AG09309 (cell line): ENCODE measurements around the gene EXOC7.

Experiments
- DNase-seq: peaks from one replicate; pipeline ENCODE4 v3.0.0-alpha.2; 2010; ENCODE audit warnings: low read depth
- H3K4me3 ChIP-seq: 2 replicates; pipeline ENCODE4 v1.5.1; 2011; ENCODE audit warnings: mild to moderate bottlenecking, low read depth, low read length, moderate library complexity; ENCODE audit not compliant: control insufficient read depth
- CTCF ChIP-seq: IDR thresholded peaks from 2 replicates; pipeline ENCODE4 v1.5.1; 2011; ENCODE audit warnings: mild to moderate bottlenecking, low read depth, low read length, inconsistent platforms; ENCODE audit not compliant: insufficient read depth, control insufficient read depth; ENCODE audit errors: missing control alignments

The EXOC7 gene

GRCh38 chr17:76091526-76092286, 11.9 kb downstream of the EXOC7 start:
- no peak overlapping the region for H3K4me3 ChIP-seq
- no peak for TF ChIP-seq CTCF
- DNase-seq: no peak

- DNase-seq: no peak
- TF ChIP-seq CTCF: no peak
- no peak overlapping the region for H3K4me3 ChIP-seq
Measured at GRCh38 chr17:76090517-76091129, 13.0 kb downstream of the EXOC7 start.

GRCh38 chr17:76089680-76090516, 13.7 kb downstream of the EXOC7 start:
- no peak overlapping the region for H3K4me3 ChIP-seq
- no peak for TF ChIP-seq CTCF
- DNase-seq: no peak

GRCh38 chr17:76088868-76089576, 14.6 kb downstream of the EXOC7 start:
- no peak for TF ChIP-seq CTCF
- H3K4me3 ChIP-seq: no peak overlapping the region
- DNase-seq: no peak

GRCh38 chr17:76088041-76088867, 15.3 kb downstream of the EXOC7 start:
- H3K4me3 ChIP-seq: no peak overlapping the region
- TF ChIP-seq CTCF: no peak
- DNase-seq: no peak
